Muscle layer of duodenum (tissue), 2 donors: Measurements from ENCODE around the gene RABGAP1L.
A peak's percentile ranks its signal among the peaks of the same experiment; 100 is the strongest.

Experiments used
- H3K27ac ChIP-seq: one replicate; pipeline ENCODE4 v1.7.0; 2013; ENCODE audit warnings: mild to moderate bottlenecking, low read length
- H3K27me3 ChIP-seq: one replicate; pipeline ENCODE4 v1.7.0; 2013; ENCODE audit warnings: low read depth, mild to moderate bottlenecking, control low read depth, low read length
- H3K36me3 ChIP-seq, 2 donors: one replicate each; pipeline ENCODE4 v1.7.0; 2013; ENCODE audit warnings: low read length in 2 of 2, control low read depth in 1 of 2, mild to moderate bottlenecking in 1 of 2; ENCODE audit not compliant: insufficient read depth in 2 of 2, control insufficient read depth in 1 of 2
- H3K4me1 ChIP-seq, 2 donors: one replicate each; pipeline ENCODE4 v1.7.0; 2013; ENCODE audit warnings: low read length in 2 of 2, mild to moderate bottlenecking in 2 of 2, control low read depth in 1 of 2, moderate library complexity in 1 of 2; ENCODE audit not compliant: insufficient read depth in 2 of 2, control insufficient read depth in 1 of 2
- H3K4me3 ChIP-seq, 2 donors: one replicate each; pipeline ENCODE4 v1.7.0; 2013; ENCODE audit warnings: low read length in 2 of 2, low read depth in 1 of 2, mild to moderate bottlenecking in 1 of 2
- H3K9me3 ChIP-seq, 2 donors: one replicate each; pipeline ENCODE4 v1.7.0; 2013; ENCODE audit warnings: low read length in 2 of 2, control low read depth in 1 of 2, mild to moderate bottlenecking in 1 of 2; ENCODE audit not compliant: control insufficient read depth in 1 of 2
- donor health status: healthy.

The RABGAP1L gene

DNA sequence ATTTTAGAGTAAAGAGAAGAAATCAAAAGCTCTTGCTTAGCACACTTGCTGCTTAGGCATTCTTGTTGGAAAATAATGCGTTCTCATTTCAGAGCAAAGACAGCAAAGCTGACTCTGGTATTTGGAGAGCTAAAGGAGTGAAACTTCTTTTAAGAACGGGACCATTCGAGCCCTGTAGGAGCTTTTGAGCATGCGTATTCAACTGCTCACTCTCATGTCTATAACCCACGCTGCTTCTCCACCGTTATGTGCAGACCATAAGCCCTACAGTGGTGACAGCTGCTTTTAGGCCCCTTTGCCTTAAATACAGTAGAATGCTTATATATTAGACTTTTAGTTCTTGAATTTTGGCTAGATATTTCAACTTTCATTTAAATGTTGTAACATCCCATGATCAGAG, 626.2 kb downstream of the RABGAP1L start:
- Histone ChIP-seq H3K4me1 (no peaks in the 10 kb centered on the region), H3K36me3 (no peaks in the 10 kb centered on the region), H3K27ac (no peak overlapping the region), H3K9me3 (no peaks in the 10 kb centered on the region), H3K27me3 (no peaks in the 10 kb centered on the region), H3K4me3 (no peak overlapping the region)

DNA sequence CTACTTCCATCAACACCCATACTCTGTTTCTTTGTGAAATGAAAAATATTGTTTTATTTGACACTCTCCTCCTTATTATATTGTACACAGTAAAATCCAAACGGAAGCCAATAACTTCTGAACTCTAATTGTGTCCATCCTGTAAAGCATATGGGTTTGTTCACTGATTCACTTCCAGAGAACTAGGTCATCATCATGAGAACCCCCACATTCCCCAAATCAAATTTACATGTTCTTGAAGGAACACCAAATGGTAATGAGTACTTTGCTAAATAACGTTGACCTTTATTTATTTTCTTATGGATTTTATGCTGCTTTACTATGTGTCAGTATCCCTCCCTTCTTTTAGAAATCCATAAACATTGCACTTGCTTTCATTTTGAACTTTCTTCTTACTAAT, 627.0 kb downstream of the RABGAP1L start:
- no peak overlapping the region for H3K4me3 ChIP-seq
- H3K9me3 ChIP-seq, result no peaks in the 10 kb centered on the region

DNA sequence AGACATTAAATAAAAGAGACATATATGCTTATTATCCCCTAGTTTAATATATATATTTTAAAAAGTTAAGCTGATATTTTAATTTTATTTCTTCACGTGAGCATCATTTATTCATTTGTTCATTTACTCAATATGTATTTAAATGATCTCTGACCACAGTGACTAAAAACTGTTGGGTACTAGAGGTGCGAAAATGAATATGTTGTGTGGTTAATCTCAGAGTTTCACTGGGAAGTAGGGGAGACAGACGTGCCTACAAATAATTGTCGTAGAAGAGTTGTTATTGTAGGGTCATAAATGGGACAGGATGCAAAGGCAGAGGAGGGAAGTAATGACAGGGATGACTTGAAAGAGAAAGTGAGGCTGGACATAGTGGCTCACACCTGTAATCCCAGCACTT, 627.4 kb downstream of the RABGAP1L start:
- no peaks in the 10 kb centered on the region for H3K4me1 ChIP-seq
- no peaks in the 10 kb centered on the region for H3K27me3 ChIP-seq
- no peak overlapping the region for H3K27ac ChIP-seq
- H3K36me3 ChIP-seq, result no peaks in the 10 kb centered on the region
- H3K4me3 ChIP-seq, result no peak overlapping the region
- H3K9me3 ChIP-seq, result no peaks in the 10 kb centered on the region

More for the DNA sequence above, 627.0 kb downstream of the RABGAP1L start:
- Histone ChIP-seq H3K4me1 (no peaks in the 10 kb centered on the region), H3K36me3 (no peaks in the 10 kb centered on the region), H3K27ac (no peak overlapping the region), H3K27me3 (no peaks in the 10 kb centered on the region)

DNA sequence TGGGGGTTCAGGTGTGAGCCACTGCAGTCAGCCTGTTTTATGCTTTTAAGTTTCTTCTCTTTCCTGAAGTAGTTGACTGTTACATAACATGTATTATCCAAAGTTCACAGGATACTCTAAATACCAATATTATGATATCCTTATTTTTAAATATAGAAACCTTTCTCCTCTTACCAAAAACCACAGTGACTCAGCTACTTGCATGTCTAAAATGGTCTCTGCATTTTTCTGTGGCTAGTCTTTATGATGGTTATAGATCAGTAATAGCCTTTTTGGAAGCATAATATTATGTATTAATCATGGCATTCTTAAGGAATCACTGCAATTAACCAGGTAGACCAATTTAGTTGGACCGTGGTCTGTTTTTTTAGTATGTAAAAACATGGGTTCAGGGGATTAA, 629.7 kb downstream of the RABGAP1L start:
- Histone ChIP-seq H3K27me3 (no peaks in the 10 kb centered on the region), H3K9me3 (no peaks in the 10 kb centered on the region), H3K4me3 (no peak overlapping the region), H3K4me1 (no peaks in the 10 kb centered on the region), H3K36me3 (peaks cover 0 to 3% of the 10 kb centered on the region in 2 donors), H3K27ac (no peak overlapping the region)

DNA sequence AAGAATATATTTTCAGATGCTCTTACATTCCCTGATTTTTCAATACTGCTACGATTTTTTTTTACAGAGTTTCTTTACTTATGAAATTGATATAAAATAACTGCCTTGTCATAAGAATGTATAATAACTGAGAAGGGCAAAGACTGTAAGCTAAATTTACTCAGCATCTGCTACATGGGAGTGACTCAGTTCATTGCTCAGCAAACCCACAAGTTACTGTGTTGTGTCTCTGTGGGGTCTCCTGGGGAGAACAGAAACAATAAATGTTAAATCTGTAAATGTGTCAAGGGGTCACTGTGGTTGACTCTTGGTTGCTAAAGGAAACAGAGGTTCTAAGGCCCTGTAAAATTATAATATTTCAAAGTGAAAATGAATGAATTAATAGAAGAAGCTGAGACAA, 630.1 kb downstream of the RABGAP1L start:
- Histone ChIP-seq H3K4me3 (no peak overlapping the region), H3K4me1 (no peaks in the 10 kb centered on the region), H3K36me3 (peaks cover 0 to 3% of the 10 kb centered on the region in 2 donors), H3K9me3 (no peaks in the 10 kb centered on the region), H3K27ac (no peak overlapping the region), H3K27me3 (no peaks in the 10 kb centered on the region)

DNA sequence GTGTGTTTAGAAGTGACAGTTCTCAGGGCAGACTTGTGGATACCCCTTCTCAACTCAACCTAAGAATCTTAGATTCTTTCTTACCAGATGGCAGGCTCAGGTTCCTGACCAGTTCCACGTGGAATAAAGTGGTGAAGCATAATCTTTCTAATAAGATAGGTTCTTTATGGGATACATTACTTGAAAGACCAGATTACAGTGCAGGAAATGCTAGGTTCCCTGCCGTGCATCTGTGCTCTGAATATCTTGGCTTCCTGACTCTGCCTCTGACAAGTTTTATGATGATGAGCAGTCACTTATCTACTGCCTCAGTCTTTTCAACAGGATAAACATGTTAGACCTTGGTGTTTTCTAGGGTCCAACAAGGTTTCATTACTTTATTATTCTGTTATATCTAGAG, 632.5 kb downstream of the RABGAP1L start:
- H3K4me3 ChIP-seq, result no peak overlapping the region
- no peaks in the 10 kb centered on the region for H3K4me1 ChIP-seq
- H3K27me3 ChIP-seq, result no peaks in the 10 kb centered on the region
- H3K36me3 ChIP-seq, result peaks cover 0 to 3% of the 10 kb centered on the region in 2 donors
- H3K27ac ChIP-seq, result no peak overlapping the region
- H3K9me3 ChIP-seq, result no peaks in the 10 kb centered on the region

DNA sequence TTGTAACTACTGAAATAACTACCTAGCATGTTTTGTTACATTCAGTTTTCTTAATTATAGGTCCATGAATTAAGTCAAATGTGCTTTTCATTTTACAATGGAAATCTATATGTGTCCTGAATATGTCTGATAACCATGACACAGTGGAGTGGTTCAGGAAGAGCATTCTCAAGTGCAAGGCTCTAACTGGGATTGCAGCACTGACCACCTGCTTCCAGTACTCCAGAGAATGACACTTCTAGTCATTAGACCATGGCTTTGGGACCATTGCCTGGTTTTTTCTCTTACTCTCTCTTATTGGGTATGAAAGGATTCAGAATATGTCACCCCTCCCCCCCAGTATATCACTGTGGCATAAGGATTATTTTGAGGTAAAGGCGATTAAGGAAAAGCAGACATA, 635.5 kb downstream of the RABGAP1L start:
- no peaks in the 10 kb centered on the region for H3K27me3 ChIP-seq
- no peaks in the 10 kb centered on the region for H3K4me1 ChIP-seq
- H3K4me3 ChIP-seq, result no peak overlapping the region
- H3K27ac ChIP-seq, result no peak overlapping the region
- H3K9me3 ChIP-seq, result no peaks in the 10 kb centered on the region
- peaks cover 0 to 3% of the 10 kb centered on the region in 2 donors for H3K36me3 ChIP-seq

DNA sequence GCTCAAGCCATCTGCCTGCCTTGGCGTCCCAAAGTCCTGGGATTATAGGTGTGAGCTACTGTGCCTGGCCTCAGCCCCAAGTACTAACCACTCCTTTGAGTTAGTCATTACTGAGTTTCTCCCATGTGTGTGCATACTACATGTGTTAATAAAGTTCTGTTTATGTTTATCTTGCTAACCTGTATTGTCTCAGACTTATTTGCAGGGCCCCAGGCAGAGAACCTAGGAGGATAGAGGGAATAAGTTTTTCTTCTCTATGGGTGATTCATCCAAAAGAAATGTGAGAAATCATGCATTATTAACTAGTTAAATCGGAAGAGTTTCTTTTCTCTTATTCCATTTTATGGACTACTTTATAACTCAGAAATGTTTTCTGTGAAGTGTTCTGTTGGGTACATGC, 636.5 kb downstream of the RABGAP1L start:
- Histone ChIP-seq H3K9me3 (no peaks in the 10 kb centered on the region), H3K4me3 (no peak overlapping the region), H3K4me1 (no peaks in the 10 kb centered on the region), H3K27ac (no peak overlapping the region), H3K27me3 (no peaks in the 10 kb centered on the region), H3K36me3 (peaks cover 0 to 3% of the 10 kb centered on the region in 2 donors)

DNA sequence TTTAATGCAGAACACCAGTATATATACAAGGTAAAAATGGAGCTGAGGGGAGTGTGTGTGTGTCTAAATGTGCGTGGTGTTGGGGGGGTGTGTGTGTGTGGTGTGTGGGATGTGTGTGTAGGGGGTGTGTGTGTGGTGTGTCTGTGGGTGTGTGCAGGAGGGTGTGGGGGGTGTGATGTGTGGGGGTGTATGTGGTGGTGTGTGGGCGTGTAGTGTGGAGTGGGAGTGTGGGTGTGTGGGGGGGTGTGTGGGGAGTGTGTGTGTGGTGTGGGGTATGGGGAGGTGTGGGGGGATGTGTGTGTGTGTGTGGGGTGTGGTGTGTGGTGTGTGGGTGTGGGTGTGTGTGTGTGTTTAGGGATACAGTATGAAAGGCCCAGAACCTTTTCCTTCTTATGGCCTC, 638.1 kb downstream of the RABGAP1L start:
- Histone ChIP-seq H3K4me1 (no peaks in the 10 kb centered on the region), H3K4me3 (no peak overlapping the region), H3K36me3 (peaks cover 0 to 3% of the 10 kb centered on the region in 2 donors), H3K9me3 (no peaks in the 10 kb centered on the region), H3K27ac (no peak overlapping the region), H3K27me3 (no peaks in the 10 kb centered on the region)

DNA sequence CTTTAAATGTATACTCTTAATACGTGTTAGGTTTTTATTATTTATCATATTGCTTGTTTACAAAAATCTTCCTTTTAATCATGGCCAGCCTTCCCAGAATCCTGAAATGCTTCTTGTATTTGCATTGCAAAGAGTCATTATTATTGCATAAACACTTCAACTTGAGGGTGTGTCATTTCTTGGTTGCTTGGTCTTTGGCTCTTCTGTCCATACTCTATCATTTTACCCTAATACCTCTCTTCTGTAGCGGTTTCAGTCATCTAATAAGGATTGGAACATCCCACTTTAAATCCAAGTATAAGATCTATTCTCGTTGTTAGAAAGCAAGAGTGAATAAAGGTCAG, 639.8 kb downstream of the RABGAP1L start:
- Histone ChIP-seq H3K9me3 (no peaks in the 10 kb centered on the region), H3K27ac (no peak overlapping the region), H3K36me3 (no peaks in the 10 kb centered on the region), H3K27me3 (no peaks in the 10 kb centered on the region), H3K4me3 (peak overlapping the region; percentile 77 to 90), H3K4me1 (no peaks in the 10 kb centered on the region)

DNA sequence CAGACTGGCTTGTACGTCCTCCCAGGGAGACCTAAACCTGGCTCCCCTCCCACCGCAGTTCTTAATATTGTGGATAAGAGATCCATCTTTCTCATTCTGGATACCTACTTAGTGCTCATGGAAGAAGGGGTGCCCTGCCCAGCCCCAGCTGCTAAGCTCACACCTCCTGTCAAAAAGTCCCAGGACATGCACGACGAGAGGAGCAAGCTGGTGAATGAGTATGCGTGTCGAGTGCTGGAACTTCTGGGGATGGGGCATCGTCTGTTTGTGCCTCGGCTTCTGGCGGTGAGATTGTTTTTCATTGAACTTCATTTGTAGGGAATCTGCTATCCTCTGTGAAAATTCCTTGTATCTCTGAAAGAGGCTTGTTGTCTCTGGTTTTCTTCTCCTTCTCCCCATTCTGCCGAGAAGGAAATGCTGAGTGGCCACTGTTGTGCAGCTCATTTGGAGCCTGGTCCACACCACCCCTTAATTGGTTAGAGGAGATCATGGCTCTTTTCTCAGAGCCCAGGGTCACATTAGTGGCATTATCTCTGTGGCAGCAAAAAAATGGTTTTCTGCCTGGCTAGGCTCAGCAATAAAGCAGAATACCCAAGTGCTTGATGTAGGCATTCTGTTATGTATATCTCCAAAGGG, 641.0 kb downstream of the RABGAP1L start:
- no peaks in the 10 kb centered on the region for H3K4me1 ChIP-seq
- H3K27me3 ChIP-seq, result no peaks in the 10 kb centered on the region
- no peaks in the 10 kb centered on the region for H3K9me3 ChIP-seq
- H3K4me3 ChIP-seq, result peak overlapping the region; percentile 77 to 90
- no peaks in the 10 kb centered on the region for H3K36me3 ChIP-seq
- H3K27ac ChIP-seq, result peak overlapping the region; percentile 32

DNA sequence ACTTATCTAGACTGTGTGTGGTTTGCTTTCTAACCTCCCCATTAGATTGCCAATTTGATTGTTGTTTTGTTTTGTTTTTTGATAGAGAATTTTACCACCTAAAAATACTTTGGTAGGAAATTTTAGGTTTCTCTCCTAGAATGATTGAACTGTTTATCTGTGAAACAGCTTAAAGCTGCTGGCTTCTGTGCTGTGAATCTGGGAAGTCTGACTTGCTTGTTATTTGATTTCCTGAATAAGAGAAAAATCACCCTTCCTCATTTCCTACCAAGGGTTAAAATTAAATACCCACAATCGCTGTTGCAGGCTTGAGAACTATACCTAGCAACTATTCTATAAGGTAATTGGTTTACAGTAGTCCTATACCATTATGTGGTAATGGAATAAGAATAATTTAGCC, 641.6 kb downstream of the RABGAP1L start:
- Histone ChIP-seq H3K4me1 (no peaks in the 10 kb centered on the region), H3K27me3 (no peaks in the 10 kb centered on the region), H3K36me3 (no peaks in the 10 kb centered on the region), H3K4me3 (peak overlapping the region; percentile 77 to 90), H3K27ac (no peak overlapping the region), H3K9me3 (no peaks in the 10 kb centered on the region)
